GM18861 (cell line): ENCODE results near the gene CD83.
"Not testable (repeated sequence)": the region's sequence is repeated elsewhere in the genome, so short reads cannot be mapped to it uniquely, and the experiment has no call there.

Experiments used
- ATAC-seq: cut with Tn5 transposase; IDR thresholded peaks from one replicate; pipeline ENCODE4 v1.9.1; 2021; ENCODE audit not compliant: unreplicated experiment

CD83 gene

GRCh38 chr6:14146506-14147096 is 29.0 kb downstream of the CD83 start:
- no peak for ATAC-seq

GRCh38 chr6:14147891-14148290 is 30.3 kb downstream of the CD83 start:
- no peak for ATAC-seq

GRCh38 chr6:14148471-14148870 is 30.9 kb downstream of the CD83 start:
- no peak for ATAC-seq

GRCh38 chr6:14149053-14149738 is 31.6 kb downstream of the CD83 start:
- no peak for ATAC-seq

- no peak for ATAC-seq
Measured at GRCh38 chr6:14149739-14150130, 32.2 kb downstream of the CD83 start.

- not testable (repeated sequence) for ATAC-seq
Measured at GRCh38 chr6:14151300-14151699, 33.7 kb downstream of the CD83 start.

- ATAC-seq: no peak
Measured at GRCh38 chr6:14151773-14152172, 34.2 kb downstream of the CD83 start.

- ATAC-seq: no peak
Measured at GRCh38 chr6:14153228-14153627, 35.7 kb downstream of the CD83 start.

- no peak for ATAC-seq
Measured at GRCh38 chr6:14159090-14159489, 41.5 kb downstream of the CD83 start.

- ATAC-seq: no peak
Measured at GRCh38 chr6:14162826-14163225, 45.3 kb downstream of the CD83 start.

GRCh38 chr6:14165091-14165490 is 47.5 kb downstream of the CD83 start:
- ATAC-seq: no peak

GRCh38 chr6:14166839-14167238 is 49.3 kb downstream of the CD83 start:
- no peak for ATAC-seq

GRCh38 chr6:14170128-14170527 is 52.6 kb downstream of the CD83 start:
- ATAC-seq: no peak

GRCh38 chr6:14172562-14172961 is 55.0 kb downstream of the CD83 start:
- no peak for ATAC-seq

- no peak for ATAC-seq
Measured at GRCh38 chr6:14174226-14174625, 56.7 kb downstream of the CD83 start.

- ATAC-seq: no peak
Measured at GRCh38 chr6:14174996-14175395, 57.4 kb downstream of the CD83 start.

- no peak for ATAC-seq
Measured at GRCh38 chr6:14176429-14176828, 58.9 kb downstream of the CD83 start.

GRCh38 chr6:14177413-14178082 is 60.0 kb downstream of the CD83 start:
- ATAC-seq: no peak

- no peak for ATAC-seq
Measured at GRCh38 chr6:14178083-14178445, 60.5 kb downstream of the CD83 start.

GRCh38 chr6:14180609-14181008 is 63.0 kb downstream of the CD83 start:
- no peak for ATAC-seq

- ATAC-seq: no peak
Measured at GRCh38 chr6:14182916-14183315, 65.3 kb downstream of the CD83 start.
